ENCODE measurements around the gene PPP2R5C. TPM values are rescaled to one million over a fixed set of nuclear protein-coding genes. Genes with fewer than 3 reads are reported as not detected.

Gene PPP2R5C
- total RNA-seq, 1 donor from 2014 or later, result 198 TPM

DNA sequence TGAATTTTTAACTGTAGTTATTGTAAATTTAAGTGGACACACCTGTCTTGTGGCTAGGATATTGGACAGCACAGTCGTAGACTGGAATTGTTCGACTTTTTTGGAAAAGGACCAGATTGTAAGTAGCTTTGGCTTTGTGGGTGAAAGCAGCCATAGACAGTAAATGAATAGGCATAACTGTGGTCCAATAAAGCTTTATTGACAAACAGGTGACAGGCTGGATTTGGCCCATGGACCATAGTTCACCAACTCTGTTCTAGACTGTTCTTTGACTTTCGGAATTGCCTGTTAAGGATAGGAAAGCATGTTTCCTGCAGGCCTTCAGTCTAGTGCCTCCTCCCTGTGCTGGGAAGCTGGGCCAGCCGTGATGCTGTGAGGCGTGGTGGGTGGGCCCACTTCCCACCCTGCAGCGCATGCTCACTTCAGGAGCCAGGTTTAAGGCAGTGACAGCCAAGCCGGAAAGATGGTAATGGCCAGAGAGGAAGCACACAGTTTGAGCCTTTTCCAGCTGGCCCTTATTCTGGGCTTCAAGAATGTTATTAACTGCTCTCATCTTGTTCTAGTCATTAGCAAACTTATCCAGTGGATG, 51.8 kb downstream of the PPP2R5C start:
- H3K27me3 ChIP-seq (ENCODE audit: low read depth), result no peaks in the 10 kb centered on the region
- intact Hi-C loops (cut with micrococcal nuclease), result no loop called here
- TF ChIP-seq, protein P1, sequence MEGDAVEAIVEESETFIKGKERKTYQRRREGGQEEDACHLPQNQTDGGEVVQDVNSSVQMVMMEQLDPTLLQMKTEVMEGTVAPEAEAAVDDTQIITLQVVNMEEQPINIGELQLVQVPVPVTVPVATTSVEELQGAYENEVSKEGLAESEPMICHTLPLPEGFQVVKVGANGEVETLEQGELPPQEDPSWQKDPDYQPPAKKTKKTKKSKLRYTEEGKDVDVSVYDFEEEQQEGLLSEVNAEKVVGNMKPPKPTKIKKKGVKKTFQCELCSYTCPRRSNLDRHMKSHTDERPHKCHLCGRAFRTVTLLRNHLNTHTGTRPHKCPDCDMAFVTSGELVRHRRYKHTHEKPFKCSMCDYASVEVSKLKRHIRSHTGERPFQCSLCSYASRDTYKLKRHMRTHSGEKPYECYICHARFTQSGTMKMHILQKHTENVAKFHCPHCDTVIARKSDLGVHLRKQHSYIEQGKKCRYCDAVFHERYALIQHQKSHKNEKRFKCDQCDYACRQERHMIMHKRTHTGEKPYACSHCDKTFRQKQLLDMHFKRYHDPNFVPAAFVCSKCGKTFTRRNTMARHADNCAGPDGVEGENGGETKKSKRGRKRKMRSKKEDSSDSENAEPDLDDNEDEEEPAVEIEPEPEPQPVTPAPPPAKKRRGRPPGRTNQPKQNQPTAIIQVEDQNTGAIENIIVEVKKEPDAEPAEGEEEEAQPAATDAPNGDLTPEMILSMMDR (IDR thresholded peaks at IDR 0.05; ENCODE audit: borderline replicate concordance), result no peak
- peaks cover 84% of the 10 kb centered on the region for H3K4me1 ChIP-seq
- H3K27ac ChIP-seq (replicated peaks), result peak overlapping the region; percentile 97
- H3K36me3 ChIP-seq, result peaks cover 2% of the 10 kb centered on the region
- peak; percentile 70 for DNase-seq
- H3K9me3 ChIP-seq (replicated peaks), result no peaks in the 10 kb centered on the region
- H3K4me3 ChIP-seq, result peak overlapping the region; percentile 74

DNA sequence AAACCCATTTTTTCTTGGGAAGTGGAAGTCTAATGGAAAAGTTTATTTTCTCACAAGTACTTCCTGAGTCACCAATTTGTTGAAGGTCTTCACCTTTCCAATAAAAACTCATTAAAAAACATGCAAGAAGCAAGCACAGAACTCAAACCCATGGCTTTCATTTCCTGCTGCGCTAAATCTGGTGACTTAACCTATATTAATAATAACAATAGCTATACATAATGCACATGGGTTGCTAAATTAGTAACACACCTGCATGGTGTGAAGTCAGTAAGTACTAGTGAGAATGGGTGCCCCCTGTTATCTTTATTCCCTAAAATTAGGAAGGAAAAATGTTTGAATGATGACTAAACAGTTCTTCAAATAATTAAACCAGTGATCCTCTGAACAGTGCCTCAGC, 52.3 kb downstream of the PPP2R5C start:
- intact Hi-C loops (cut with micrococcal nuclease), result no loop called here

DNA sequence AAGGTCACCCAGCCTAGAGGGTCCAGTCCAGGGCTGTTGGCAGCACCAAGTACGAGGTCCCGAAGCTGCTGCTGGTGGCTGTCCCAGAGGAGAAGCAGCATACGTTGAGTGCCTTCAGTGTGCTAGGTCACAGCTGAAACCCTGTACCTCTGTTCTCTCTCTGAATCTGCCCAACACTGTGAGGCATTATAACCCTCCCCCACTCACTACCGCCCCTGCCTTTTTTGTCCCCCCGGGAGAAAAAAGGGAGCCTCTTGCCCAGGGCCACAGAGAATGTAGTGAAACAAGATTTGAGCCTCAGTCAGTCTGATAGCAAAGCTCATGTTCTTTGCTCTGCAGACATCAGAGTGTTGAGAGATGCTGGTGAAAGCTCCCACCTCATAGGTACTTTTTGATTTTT, 53.4 kb downstream of the PPP2R5C start:
- H3K27ac ChIP-seq (replicated peaks), result peak overlapping the region; percentile 97
- TF ChIP-seq, protein P1 (IDR thresholded peaks at IDR 0.05; ENCODE audit: borderline replicate concordance), result no peak
- no peak overlapping the region for H3K4me3 ChIP-seq
- intact Hi-C loops (cut with micrococcal nuclease), result no loop called here
- DNase-seq, result no peak
- H3K36me3 ChIP-seq, result peaks cover 11% of the 10 kb centered on the region
- peaks cover 84% of the 10 kb centered on the region for H3K4me1 ChIP-seq
- no peaks in the 10 kb centered on the region for H3K9me3 ChIP-seq (replicated peaks)
- no peaks in the 10 kb centered on the region for H3K27me3 ChIP-seq (ENCODE audit: low read depth)

More for the DNA sequence above, 52.3 kb downstream of the PPP2R5C start:
- Histone ChIP-seq H3K36me3 (peaks cover 5% of the 10 kb centered on the region), H3K27me3 (ENCODE audit: low read depth) (no peaks in the 10 kb centered on the region), H3K4me1 (peaks cover 81% of the 10 kb centered on the region), H3K4me3 (no peak overlapping the region), H3K27ac (replicated peaks) (peak overlapping the region; percentile 97), H3K9me3 (replicated peaks) (no peaks in the 10 kb centered on the region)
- TF ChIP-seq, protein P1 (IDR thresholded peaks at IDR 0.05; ENCODE audit: borderline replicate concordance), result no peak
- DNase-seq, result no peak

DNA sequence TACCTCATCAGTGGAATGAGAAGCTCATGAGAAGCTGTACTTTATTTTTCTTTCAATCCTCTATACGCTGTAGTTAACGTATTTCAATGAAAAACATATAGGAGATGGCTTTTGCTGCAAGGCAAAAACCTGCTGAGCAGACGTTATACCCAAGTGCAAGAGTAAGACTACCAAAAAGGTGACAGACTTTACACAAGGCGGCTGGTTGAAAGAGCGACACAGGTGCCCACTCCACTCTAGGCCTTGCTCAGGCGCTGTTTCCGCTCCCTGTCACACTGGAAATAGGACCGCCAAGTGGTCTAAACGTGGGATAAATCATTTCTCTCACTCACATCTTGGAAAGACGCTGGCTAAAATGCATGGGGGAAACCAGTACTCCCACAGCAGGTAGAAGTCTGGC, 54.5 kb downstream of the PPP2R5C start:
- peak overlapping the region; percentile 97 for H3K27ac ChIP-seq (replicated peaks)
- TF ChIP-seq, protein P1 (IDR thresholded peaks at IDR 0.05; ENCODE audit: borderline replicate concordance), result no peak
- H3K36me3 ChIP-seq, result peaks cover 11% of the 10 kb centered on the region
- H3K4me1 ChIP-seq, result peaks cover 88% of the 10 kb centered on the region
- intact Hi-C loops (cut with micrococcal nuclease), result no loop called here
- H3K27me3 ChIP-seq (ENCODE audit: low read depth), result no peaks in the 10 kb centered on the region
- DNase-seq, result no peak
- H3K4me3 ChIP-seq, result no peak overlapping the region
- no peaks in the 10 kb centered on the region for H3K9me3 ChIP-seq (replicated peaks)

DNA sequence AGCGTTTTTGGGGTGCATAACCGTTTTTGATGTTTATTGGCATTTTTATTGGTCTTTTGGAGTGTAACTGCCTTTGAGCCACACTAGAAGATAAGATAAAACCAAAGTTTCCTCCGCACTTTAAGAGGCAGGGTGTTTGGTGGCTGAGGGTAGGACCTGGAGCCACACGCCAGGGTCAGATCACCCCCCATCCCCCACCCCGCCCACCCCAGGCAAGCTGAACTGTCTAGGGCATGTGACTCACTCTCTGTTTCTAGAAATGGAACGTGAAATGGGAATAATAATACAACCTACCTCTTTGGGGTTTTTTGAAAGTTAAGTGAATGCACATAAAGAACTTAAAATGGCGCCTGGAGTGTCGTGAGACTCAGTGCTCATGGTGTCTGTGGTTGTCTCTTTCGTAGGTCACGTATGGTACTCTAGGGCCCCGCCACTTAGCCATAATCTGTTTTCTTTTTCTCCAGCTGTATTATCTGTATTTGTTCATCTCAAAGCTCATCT, 56.0 kb downstream of the PPP2R5C start:
- H3K27ac ChIP-seq (replicated peaks), result peak overlapping the region; percentile 24
- no peaks in the 10 kb centered on the region for H3K27me3 ChIP-seq (ENCODE audit: low read depth)
- no peak for DNase-seq
- H3K9me3 ChIP-seq (replicated peaks), result no peaks in the 10 kb centered on the region
- H3K36me3 ChIP-seq, result peaks cover 11% of the 10 kb centered on the region
- intact Hi-C loops (cut with micrococcal nuclease), result no loop called here
- peaks cover 85% of the 10 kb centered on the region for H3K4me1 ChIP-seq
- H3K4me3 ChIP-seq, result no peak overlapping the region
- TF ChIP-seq, protein P1 (IDR thresholded peaks at IDR 0.05; ENCODE audit: borderline replicate concordance), result no peak

Measured in left ventricle myocardium inferior (tissue), 1 donor.